ENCODE results near the gene PI4KA.
A peak's percentile ranks its signal among the peaks of the same experiment; 100 is the strongest.

PI4KA gene

GRCh38 chr22:20881869-20882815, 23.5 kb upstream of the PI4KA start:
- no peak for DNase-seq

- no peak for DNase-seq
Measured at GRCh38 chr22:20881231-20881630, 22.6 kb upstream of the PI4KA start.

- no peak for DNase-seq
Measured at GRCh38 chr22:20877715-20878114, 19.1 kb upstream of the PI4KA start.

- DNase-seq = no peak
Measured at GRCh38 chr22:20875296-20875695, 16.7 kb upstream of the PI4KA start.

GRCh38 chr22:20873214-20873613, 14.6 kb upstream of the PI4KA start:
- DNase-seq = no peak

- DNase-seq = no peak
Measured at GRCh38 chr22:20869234-20869633, 10.6 kb upstream of the PI4KA start.

- no peak for DNase-seq
Measured at GRCh38 chr22:20868025-20868962, 9.7 kb upstream of the PI4KA start.

GRCh38 chr22:20867179-20868024, 8.8 kb upstream of the PI4KA start:
- DNase-seq = no peak

- DNase-seq = no peak
Measured at GRCh38 chr22:20866736-20867135, 8.1 kb upstream of the PI4KA start.

GRCh38 chr22:20865875-20866445, 7.3 kb upstream of the PI4KA start:
- no peak for DNase-seq

GRCh38 chr22:20865331-20865730, 6.7 kb upstream of the PI4KA start:
- DNase-seq = no peak

GRCh38 chr22:20864186-20864908, 5.7 kb upstream of the PI4KA start:
- DNase-seq = no peak

GRCh38 chr22:20863366-20863765, 4.8 kb upstream of the PI4KA start:
- no peak for DNase-seq

GRCh38 chr22:20862540-20862939, 3.9 kb upstream of the PI4KA start:
- DNase-seq = no peak

GRCh38 chr22:20859615-20860014, 1.0 kb upstream of the PI4KA start:
- DNase-seq = no peak

- peak; percentile 79 for DNase-seq
Measured at GRCh38 chr22:20857838-20858614, 585 bp downstream of the PI4KA start.

- no peak for DNase-seq
Measured at GRCh38 chr22:20857247-20857643, 1.4 kb downstream of the PI4KA start.

- DNase-seq = no peak
Measured at GRCh38 chr22:20853236-20853660, 5.4 kb downstream of the PI4KA start.

GRCh38 chr22:20852503-20852902, 6.1 kb downstream of the PI4KA start:
- DNase-seq = no peak

- DNase-seq = no peak
Measured at GRCh38 chr22:20852076-20852475, 6.5 kb downstream of the PI4KA start.

- no peak for DNase-seq
Measured at GRCh38 chr22:20847318-20847822, 11.2 kb downstream of the PI4KA start.

Measured in NCI-H345 (cell line).